ENCODE data around the gene ASB15.

- no peak for TF ChIP-seq REST (IDR thresholded peaks at IDR 0.05; ENCODE audit: insufficient read depth in 1 of 2, low read depth in 2 of 2, low read length in 2 of 2)
- TF ChIP-seq SIN3A (IDR thresholded peaks at IDR 0.05; ENCODE audit: borderline replicate concordance, insufficient read depth, low read length) = no peak
- no peak for TF ChIP-seq POLR2AphosphoS5 (IDR thresholded peaks at IDR 0.05; ENCODE audit: low read depth, low read length)
Measured at GRCh38 chr7:123600876-123601275, 745 bp upstream of the ASB15 start.

Measured in PFSK-1 (cell line).